Panc1 (cell line): Measurements from ENCODE around the gene CASP10. TPM values are rescaled to one million over a fixed set of nuclear protein-coding genes. Genes with fewer than 3 reads are reported as not detected.

Experiments
- ATAC-seq: fragments of 200-7000 bp; cut with Tn5 transposase; 2 replicates; pipeline ENCODE4 v1.9.1; 2020; ENCODE audit warnings: mild to moderate bottlenecking, moderate library complexity
- BruUV-seq: library from RNA; stranded (reverse); fragments of 400-500 nt; replicated peaks from 2 replicates; lab custom pipeline; 2021; lab: Mats Ljungman, UMichigan
- CTCF ChIA-PET: fragments of 300-600 bp; sonication (Branson Sonifier 250); formaldehyde crosslinking; loops from one replicate; lab custom pipeline; 2022; ENCODE audit warnings: antibody characterized with exemption; lab: Charles Lee
- POLR2A ChIA-PET: fragments of 300-600 bp; sonication (Branson Sonifier 250); formaldehyde crosslinking; loops from one replicate; lab custom pipeline; 2022; ENCODE audit warnings: antibody characterized with exemption; lab: Charles Lee
- DNase-seq: peaks from one replicate; pipeline ENCODE4 v3.0.0-alpha.2; 2010; ENCODE audit warnings: low read depth, low spot score
- H3K27ac ChIP-seq: 2 replicates; pipeline ENCODE4 v1.5.1; 2011; ENCODE audit warnings: mild to moderate bottlenecking, low read length, inconsistent platforms
- H3K27me3 ChIP-seq: fragments of 200-500 bp; sonication (Bioruptor generic); 2 replicates; pipeline ENCODE4 v1.6.0; 2014; ENCODE audit warnings: low read length, inconsistent platforms; ENCODE audit not compliant: control insufficient read depth, insufficient read depth
- H3K36me3 ChIP-seq: fragments of 200-500 bp; sonication (Bioruptor generic); 2 replicates; pipeline ENCODE4 v1.5.1; 2014; ENCODE audit warnings: inconsistent platforms, mild to moderate bottlenecking, low read length, moderate library complexity; ENCODE audit not compliant: control insufficient read depth, insufficient read depth
- H3K4me1 ChIP-seq: 2 replicates; pipeline ENCODE4 v1.5.1; 2011; ENCODE audit warnings: inconsistent platforms, mild to moderate bottlenecking, low read length, moderate library complexity; ENCODE audit not compliant: control insufficient read depth, insufficient read depth
- H3K4me3 ChIP-seq, 2 experiments: 2 replicates each; pipeline ENCODE4 v1.5.1; 2011 to 2012; ENCODE audit warnings: low read depth in 2 of 2, low read length in 2 of 2, mild to moderate bottlenecking in 2 of 2, inconsistent platforms in 1 of 2, moderate library complexity in 1 of 2
- H3K9me3 ChIP-seq: fragments of 200-500 bp; sonication (Bioruptor generic); 2 replicates; pipeline ENCODE4 v1.5.1; 2014; ENCODE audit warnings: low read depth, mild to moderate bottlenecking, inconsistent platforms, low read length, moderate library complexity; ENCODE audit not compliant: control insufficient read depth, insufficient read depth
- POLR2AphosphoS5 ChIP-seq: IDR thresholded peaks from 2 replicates; pipeline ENCODE4 v1.6.1; 2012; ENCODE audit warnings: mild to moderate bottlenecking, low read depth, low read length, moderate library complexity
- SIN3A ChIP-seq: IDR thresholded peaks from 2 replicates; pipeline ENCODE4 v1.6.1; 2012; ENCODE audit warnings: low read depth, mild to moderate bottlenecking, low read length, moderate library complexity, borderline replicate concordance; ENCODE audit not compliant: insufficient read depth
- TCF7L2 ChIP-seq: IDR thresholded peaks from 2 replicates; pipeline ENCODE4 v1.6.1; 2011; ENCODE audit warnings: mild to moderate bottlenecking, low read depth, low read length, inconsistent platforms
- in situ Hi-C: cut with HindIII; loops from 2 replicates; pipeline ENCODE4 v1.10.0; 2016; ENCODE audit warnings: low sequenced_read_pairs, low pct_unique_long_range_greater_than_20kb
- intact Hi-C: fragments of 100-400 bp; cut with micrococcal nuclease; formaldehyde crosslinking; loops from one replicate; pipeline ENCODE4 v1.10.0; 2022; ENCODE audit not compliant: unreplicated experiment
- total RNA-seq: library from RNA; stranded (reverse); gene quantifications from one replicate; pipeline ENCODE4 v1.2.1, GENCODE V29; 2021; ENCODE audit not compliant: unreplicated experiment
- TF ChIP-seq, protein P1 (sequence below), 2 experiments: IDR thresholded peaks; 2 replicates each; pipeline ENCODE4 v1.6.1; 2011 to 2012; ENCODE audit warnings: low read depth in 2 of 2, control low read depth in 1 of 2, low read length in 1 of 2, mild to moderate bottlenecking in 1 of 2, moderate library complexity in 1 of 2; ENCODE audit not compliant: insufficient read depth in 1 of 2
- TF ChIP-seq, protein P2 (sequence below): fragments of 450-650 bp; IDR thresholded peaks from 2 replicates; pipeline ENCODE4 v1.5.1; 2017; ENCODE audit warnings: mild to moderate bottlenecking

CASP10 gene
- total RNA-seq, 1 experiment from 2014 or later, result 0.87 TPM

DNA sequence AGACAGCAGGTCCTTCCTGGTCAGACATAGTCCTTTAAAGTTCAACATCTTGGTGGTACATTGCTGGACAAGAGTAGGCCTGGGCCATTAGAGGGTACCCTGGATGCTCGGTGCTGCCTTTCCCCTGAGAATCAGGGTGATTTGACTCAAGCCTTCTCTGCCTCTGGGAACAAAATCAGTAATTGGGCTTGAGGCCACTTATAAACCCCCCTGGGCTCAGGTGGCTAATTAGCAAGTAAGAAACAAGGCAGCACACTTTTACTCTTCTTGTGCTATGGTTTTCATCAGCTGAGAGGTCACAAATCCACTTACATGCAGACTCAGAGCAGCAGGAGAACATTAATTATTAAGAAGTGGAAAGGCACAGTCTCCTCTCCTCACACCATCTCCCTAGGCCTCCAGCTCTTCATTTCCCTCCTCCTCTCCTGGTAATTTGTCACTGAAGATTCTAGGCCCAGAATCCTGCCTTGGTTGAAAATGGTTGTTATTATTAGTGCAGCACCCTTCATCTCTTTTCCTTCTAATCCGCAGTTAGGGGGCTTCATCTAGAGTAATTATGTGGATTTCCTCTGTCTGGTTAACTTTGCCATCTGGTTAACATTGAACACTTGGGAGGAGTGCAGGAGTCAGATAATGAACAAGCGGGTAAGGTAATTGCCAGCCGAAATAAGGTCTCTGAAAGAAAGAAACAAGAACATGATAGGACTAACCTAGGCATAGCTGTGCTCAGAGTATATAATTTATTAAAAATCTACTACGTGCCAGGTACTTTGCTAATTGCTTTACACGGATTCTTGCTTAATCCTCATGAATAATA lies 29.7 kb upstream of the CASP10 start:
- Histone ChIP-seq H3K27me3 (no peaks in the 10 kb centered on the region), H3K4me3 (no peak overlapping the region), H3K27ac (no peak overlapping the region), H3K36me3 (no peaks in the 10 kb centered on the region), H3K9me3 (no peaks in the 10 kb centered on the region), H3K4me1 (peaks cover 15% of the 10 kb centered on the region)
- intact Hi-C loops (no loop called here), in situ Hi-C loops (no loop called here)
- no TSS peak for BruUV-seq
- ATAC-seq, result no peak
- POLR2A ChIA-PET, result interaction anchor here (0.7 kb wide), 1 partner anchor 94 kb away, joined by 3 read pairs; no protein-coding TSS in a partner anchor
- CTCF ChIA-PET, result no interaction called here
- no peak for DNase-seq
- no peak for TF ChIP-seq POLR2AphosphoS5
- no peak for TF ChIP-seq TCF7L2
- TF ChIP-seq, protein P1, sequence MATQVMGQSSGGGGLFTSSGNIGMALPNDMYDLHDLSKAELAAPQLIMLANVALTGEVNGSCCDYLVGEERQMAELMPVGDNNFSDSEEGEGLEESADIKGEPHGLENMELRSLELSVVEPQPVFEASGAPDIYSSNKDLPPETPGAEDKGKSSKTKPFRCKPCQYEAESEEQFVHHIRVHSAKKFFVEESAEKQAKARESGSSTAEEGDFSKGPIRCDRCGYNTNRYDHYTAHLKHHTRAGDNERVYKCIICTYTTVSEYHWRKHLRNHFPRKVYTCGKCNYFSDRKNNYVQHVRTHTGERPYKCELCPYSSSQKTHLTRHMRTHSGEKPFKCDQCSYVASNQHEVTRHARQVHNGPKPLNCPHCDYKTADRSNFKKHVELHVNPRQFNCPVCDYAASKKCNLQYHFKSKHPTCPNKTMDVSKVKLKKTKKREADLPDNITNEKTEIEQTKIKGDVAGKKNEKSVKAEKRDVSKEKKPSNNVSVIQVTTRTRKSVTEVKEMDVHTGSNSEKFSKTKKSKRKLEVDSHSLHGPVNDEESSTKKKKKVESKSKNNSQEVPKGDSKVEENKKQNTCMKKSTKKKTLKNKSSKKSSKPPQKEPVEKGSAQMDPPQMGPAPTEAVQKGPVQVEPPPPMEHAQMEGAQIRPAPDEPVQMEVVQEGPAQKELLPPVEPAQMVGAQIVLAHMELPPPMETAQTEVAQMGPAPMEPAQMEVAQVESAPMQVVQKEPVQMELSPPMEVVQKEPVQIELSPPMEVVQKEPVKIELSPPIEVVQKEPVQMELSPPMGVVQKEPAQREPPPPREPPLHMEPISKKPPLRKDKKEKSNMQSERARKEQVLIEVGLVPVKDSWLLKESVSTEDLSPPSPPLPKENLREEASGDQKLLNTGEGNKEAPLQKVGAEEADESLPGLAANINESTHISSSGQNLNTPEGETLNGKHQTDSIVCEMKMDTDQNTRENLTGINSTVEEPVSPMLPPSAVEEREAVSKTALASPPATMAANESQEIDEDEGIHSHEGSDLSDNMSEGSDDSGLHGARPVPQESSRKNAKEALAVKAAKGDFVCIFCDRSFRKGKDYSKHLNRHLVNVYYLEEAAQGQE (IDR thresholded peaks at IDR 0.05; ENCODE audit: insufficient read depth in 1 of 2, low read depth in 2 of 2, low read length in 1 of 2), result no peak
- TF ChIP-seq, protein P2, sequence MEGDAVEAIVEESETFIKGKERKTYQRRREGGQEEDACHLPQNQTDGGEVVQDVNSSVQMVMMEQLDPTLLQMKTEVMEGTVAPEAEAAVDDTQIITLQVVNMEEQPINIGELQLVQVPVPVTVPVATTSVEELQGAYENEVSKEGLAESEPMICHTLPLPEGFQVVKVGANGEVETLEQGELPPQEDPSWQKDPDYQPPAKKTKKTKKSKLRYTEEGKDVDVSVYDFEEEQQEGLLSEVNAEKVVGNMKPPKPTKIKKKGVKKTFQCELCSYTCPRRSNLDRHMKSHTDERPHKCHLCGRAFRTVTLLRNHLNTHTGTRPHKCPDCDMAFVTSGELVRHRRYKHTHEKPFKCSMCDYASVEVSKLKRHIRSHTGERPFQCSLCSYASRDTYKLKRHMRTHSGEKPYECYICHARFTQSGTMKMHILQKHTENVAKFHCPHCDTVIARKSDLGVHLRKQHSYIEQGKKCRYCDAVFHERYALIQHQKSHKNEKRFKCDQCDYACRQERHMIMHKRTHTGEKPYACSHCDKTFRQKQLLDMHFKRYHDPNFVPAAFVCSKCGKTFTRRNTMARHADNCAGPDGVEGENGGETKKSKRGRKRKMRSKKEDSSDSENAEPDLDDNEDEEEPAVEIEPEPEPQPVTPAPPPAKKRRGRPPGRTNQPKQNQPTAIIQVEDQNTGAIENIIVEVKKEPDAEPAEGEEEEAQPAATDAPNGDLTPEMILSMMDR, result no peak
- no peak for TF ChIP-seq SIN3A

DNA sequence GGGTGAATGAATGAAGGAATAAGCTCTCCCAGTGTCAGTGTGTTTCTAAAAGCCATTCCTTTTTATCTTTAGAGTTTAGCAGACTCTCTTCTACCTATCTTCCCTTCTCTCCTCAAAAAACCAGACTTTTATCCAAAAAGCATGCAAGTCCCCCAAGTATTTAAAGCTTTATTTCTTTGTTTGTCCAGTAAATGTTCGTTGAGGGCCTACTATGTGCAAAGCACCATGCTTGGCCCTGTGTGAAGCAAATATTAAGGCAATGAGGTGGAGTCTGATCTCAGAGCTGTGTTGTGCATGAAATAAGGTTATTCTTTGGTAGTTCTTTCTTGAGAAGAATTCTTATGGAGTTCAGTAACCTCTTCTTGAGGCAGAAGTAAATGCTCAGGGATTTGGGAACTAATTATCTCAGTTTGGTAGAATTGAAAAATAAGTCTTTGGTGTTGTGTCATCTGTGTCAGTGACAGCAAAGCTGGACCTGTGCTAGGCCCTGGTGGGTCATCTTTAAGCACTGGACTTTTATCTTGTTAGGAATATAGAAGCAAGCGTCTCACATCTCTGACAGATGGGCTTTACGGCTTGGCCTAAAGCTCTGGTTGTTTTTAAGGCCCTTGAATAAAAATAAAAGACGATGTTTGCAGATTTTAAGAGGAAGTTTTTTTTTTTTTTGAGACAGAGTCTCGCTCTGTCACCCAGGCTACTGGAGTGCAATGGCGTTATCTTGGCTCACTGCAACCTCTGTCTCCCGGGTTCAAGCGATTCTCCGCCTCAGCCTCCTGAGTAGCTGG lies 28.1 kb upstream of the CASP10 start:
- H3K4me1 ChIP-seq, result peaks cover 16% of the 10 kb centered on the region

More for the DNA sequence above, 28.1 kb upstream of the CASP10 start:
- DNase-seq (no peak), ATAC-seq (no peak)
- Histone ChIP-seq H3K27ac (no peak overlapping the region), H3K9me3 (no peaks in the 10 kb centered on the region), H3K36me3 (no peaks in the 10 kb centered on the region), H3K27me3 (no peaks in the 10 kb centered on the region), H3K4me3 (no peak overlapping the region)
- no TSS peak for BruUV-seq
- TF ChIP-seq POLR2AphosphoS5 (no peak), SIN3A (no peak), TCF7L2 (no peak)
- TF ChIP-seq, protein P1 (IDR thresholded peaks at IDR 0.05; ENCODE audit: insufficient read depth in 1 of 2, low read depth in 2 of 2, low read length in 1 of 2), result no peak
- TF ChIP-seq, protein P2, result no peak
- POLR2A ChIA-PET, result no interaction called here
- in situ Hi-C loops (no loop called here), intact Hi-C loops (no loop called here)
- CTCF ChIA-PET, result interaction anchor here (0.6 kb wide), 1 partner anchor 39 kb away, joined by 4 read pairs; the partner anchor contains the start of gene CFLAR
